ENCODE results near the gene GPSM1.

DNA sequence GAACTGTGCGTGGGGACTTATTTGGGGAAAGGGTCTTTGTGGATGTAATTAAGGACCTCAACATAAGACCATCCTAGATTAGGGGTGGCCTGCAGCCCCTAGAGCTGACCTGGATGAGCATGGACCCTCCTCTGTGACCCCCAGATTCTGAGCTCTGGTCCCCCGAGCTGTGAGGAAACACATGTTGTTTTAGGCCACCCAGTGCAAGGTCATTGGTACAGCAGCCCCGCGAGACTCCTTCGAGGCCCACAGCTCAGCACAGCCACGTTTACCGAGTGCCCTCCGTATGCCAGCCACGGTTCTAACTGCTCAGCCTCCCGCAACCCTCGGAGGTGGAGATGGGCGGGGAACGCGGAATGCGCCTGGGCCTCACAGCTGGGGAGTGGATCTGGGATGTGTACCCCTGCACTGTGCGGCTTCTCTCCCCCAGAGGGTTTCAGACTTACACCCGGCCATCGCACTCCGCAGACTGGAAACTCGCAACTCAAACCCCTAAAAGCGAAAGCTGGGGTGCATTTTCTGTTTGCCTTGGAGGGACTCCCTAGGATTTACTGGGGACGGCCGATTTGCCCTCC is 4.5 kb upstream of the GPSM1 start:
- TF ChIP-seq, protein P1, sequence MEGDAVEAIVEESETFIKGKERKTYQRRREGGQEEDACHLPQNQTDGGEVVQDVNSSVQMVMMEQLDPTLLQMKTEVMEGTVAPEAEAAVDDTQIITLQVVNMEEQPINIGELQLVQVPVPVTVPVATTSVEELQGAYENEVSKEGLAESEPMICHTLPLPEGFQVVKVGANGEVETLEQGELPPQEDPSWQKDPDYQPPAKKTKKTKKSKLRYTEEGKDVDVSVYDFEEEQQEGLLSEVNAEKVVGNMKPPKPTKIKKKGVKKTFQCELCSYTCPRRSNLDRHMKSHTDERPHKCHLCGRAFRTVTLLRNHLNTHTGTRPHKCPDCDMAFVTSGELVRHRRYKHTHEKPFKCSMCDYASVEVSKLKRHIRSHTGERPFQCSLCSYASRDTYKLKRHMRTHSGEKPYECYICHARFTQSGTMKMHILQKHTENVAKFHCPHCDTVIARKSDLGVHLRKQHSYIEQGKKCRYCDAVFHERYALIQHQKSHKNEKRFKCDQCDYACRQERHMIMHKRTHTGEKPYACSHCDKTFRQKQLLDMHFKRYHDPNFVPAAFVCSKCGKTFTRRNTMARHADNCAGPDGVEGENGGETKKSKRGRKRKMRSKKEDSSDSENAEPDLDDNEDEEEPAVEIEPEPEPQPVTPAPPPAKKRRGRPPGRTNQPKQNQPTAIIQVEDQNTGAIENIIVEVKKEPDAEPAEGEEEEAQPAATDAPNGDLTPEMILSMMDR (IDR thresholded peaks at IDR 0.05), result no peak
- TF ChIP-seq FOXJ3 (CRISPR knock-in tag; IDR thresholded peaks at IDR 0.05), result no peak
- no peak for TF ChIP-seq GABPA (IDR thresholded peaks at IDR 0.05; ENCODE audit: low read depth)
- no peak for TF ChIP-seq EZH2phosphoT487 (IDR thresholded peaks at IDR 0.05; ENCODE audit: borderline replicate concordance, low read depth)
- TF ChIP-seq CHD2 (IDR thresholded peaks at IDR 0.05; ENCODE audit: low read length, partially characterized antibody), result no peak
- no peak for TF ChIP-seq EP300 (IDR thresholded peaks at IDR 0.05; ENCODE audit: borderline replicate concordance in 1 of 2, low read depth in 1 of 2, low read length in 1 of 2)
- no peak for TF ChIP-seq POLR2AphosphoS5 (IDR thresholded peaks at IDR 0.05; ENCODE audit: low read depth, low read length)

All from SK-N-SH (cell line).